SH-SY5Y (cell line): Measurements from ENCODE around the gene ITCH.

Experiments used
- GATA2 ChIP-seq: IDR thresholded peaks from 2 replicates; pipeline ENCODE4 v1.6.1; 2011; ENCODE audit warnings: mild to moderate bottlenecking, low read depth, low read length
- GATA3 ChIP-seq: IDR thresholded peaks from 2 replicates; pipeline ENCODE4 v1.6.1; 2011; ENCODE audit warnings: low read depth, mild to moderate bottlenecking, low read length, moderate library complexity

Gene ITCH

GRCh38 chr20:34472246-34472925 is 109.3 kb downstream of the ITCH start:
- TF ChIP-seq GATA2 (no peak), GATA3 (no peak)

GRCh38 chr20:34473262-34473883 is 110.3 kb downstream of the ITCH start:
- no peak for TF ChIP-seq GATA3

- TF ChIP-seq GATA3 (no peak), GATA2 (no peak)
These were observed 113.1 kb downstream of the ITCH start for GRCh38 chr20:34475979-34476736.

- TF ChIP-seq GATA3 (no peak), GATA2 (no peak)
These were observed 116.6 kb downstream of the ITCH start for GRCh38 chr20:34479627-34480026.

- TF ChIP-seq GATA3 (no peak), GATA2 (no peak)
These were observed 122.1 kb downstream of the ITCH start for GRCh38 chr20:34485068-34485634.

GRCh38 chr20:34491226-34491931 is 128.3 kb downstream of the ITCH start:
- TF ChIP-seq GATA3 (no peak), GATA2 (no peak)

- TF ChIP-seq GATA3 (no peak), GATA2 (no peak)
These were observed 128.9 kb downstream of the ITCH start for GRCh38 chr20:34491932-34492509.

GRCh38 chr20:34493646-34494045 is 130.6 kb downstream of the ITCH start:
- no peak for TF ChIP-seq GATA2

GRCh38 chr20:34495307-34495706 is 132.2 kb downstream of the ITCH start:
- TF ChIP-seq GATA2 (no peak), GATA3 (no peak)

GRCh38 chr20:34495916-34496315 is 132.8 kb downstream of the ITCH start:
- TF ChIP-seq GATA3 (no peak), GATA2 (no peak)

GRCh38 chr20:34500823-34501222 is 137.8 kb downstream of the ITCH start:
- no peak for TF ChIP-seq GATA2
- TF ChIP-seq GATA3 = no peak

- TF ChIP-seq GATA3 (no peak), GATA2 (no peak)
These were observed 143.4 kb downstream of the ITCH start for GRCh38 chr20:34506480-34506879.

- TF ChIP-seq GATA3 = no peak
- no peak for TF ChIP-seq GATA2
These were observed 144.8 kb downstream of the ITCH start for GRCh38 chr20:34507702-34508413.

- TF ChIP-seq GATA3 = no peak
- TF ChIP-seq GATA2 = no peak
These were observed 147.5 kb downstream of the ITCH start for GRCh38 chr20:34510575-34510974.

- TF ChIP-seq GATA2 = no peak
- TF ChIP-seq GATA3 = no peak
These were observed 148.8 kb downstream of the ITCH start for GRCh38 chr20:34511891-34512265.
